Measurements from ENCODE around the gene EFCAB10. TPM values are rescaled to one million over a fixed set of nuclear protein-coding genes. Genes with fewer than 3 reads are reported as not detected.
A peak's percentile ranks its signal among the peaks of the same experiment; 100 is the strongest.

Gene EFCAB10
- total RNA-seq, 1 experiment from 2014 or later: 3.0 TPM

DNA sequence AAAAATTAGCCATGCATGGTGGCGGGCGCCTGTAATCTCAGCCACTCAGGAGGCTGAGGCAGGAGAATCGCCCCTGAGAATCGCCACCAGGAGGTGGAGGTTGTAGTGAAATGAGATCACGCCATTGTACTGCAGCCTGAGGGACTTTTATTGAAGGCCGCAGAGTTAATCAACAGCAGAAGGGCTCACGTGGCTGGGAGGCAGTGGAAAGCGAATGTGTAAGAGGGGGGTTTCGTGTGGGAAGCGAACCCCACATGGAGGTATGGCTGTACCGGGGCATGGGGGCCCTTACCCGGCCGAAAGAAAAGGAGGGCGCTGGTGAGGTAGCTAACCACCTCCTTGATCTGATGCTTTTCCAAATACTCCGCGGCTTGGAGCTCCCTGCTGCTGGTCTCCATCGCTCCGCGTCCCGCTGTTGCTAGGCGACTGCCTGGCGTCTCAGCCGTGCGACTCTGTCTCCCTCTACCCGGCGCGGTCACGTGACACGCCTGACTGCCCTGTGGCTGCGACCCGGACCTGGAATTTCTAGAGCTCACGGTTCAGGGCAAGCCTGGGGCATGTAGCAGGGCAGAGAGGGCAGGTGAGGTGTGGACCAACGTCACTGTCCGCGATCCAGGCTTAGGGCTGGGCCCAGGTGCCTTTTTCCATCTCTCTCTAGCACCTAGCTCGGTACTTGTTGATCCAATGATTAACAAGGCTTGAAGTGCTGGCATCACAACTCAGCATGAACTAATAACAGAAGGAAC, at the start of gene EFCAB10 (continued):
- TF ChIP-seq FOXK1 (CRISPR knock-in tag; IDR thresholded peaks at IDR 0.05) (peak; percentile 81), GABPB1 (CRISPR knock-in tag; IDR thresholded peaks at IDR 0.05) (no peak), NR1H2 (CRISPR knock-in tag; IDR thresholded peaks at IDR 0.05) (no peak), NR3C1 (CRISPR knock-in tag; conservative IDR thresholded peaks at IDR 0.05; ENCODE audit: low read depth) (no peak), MXD4 (CRISPR knock-in tag; IDR thresholded peaks at IDR 0.05; ENCODE audit: borderline replicate concordance) (no peak), FOXJ3 (CRISPR knock-in tag; IDR thresholded peaks at IDR 0.05; ENCODE audit: borderline replicate concordance) (no peak), ZNF416 (CRISPR knock-in tag; IDR thresholded peaks at IDR 0.05) (no peak), TP53 (CRISPR knock-in tag; IDR thresholded peaks at IDR 0.05) (no peak), ZNF232 (CRISPR knock-in tag; IDR thresholded peaks at IDR 0.05) (no peak), TEAD4 (CRISPR knock-in tag; IDR thresholded peaks at IDR 0.05) (peak; percentile 54; the same call in 1 of the 2 replicates)
- TF ChIP-seq, protein P1, sequence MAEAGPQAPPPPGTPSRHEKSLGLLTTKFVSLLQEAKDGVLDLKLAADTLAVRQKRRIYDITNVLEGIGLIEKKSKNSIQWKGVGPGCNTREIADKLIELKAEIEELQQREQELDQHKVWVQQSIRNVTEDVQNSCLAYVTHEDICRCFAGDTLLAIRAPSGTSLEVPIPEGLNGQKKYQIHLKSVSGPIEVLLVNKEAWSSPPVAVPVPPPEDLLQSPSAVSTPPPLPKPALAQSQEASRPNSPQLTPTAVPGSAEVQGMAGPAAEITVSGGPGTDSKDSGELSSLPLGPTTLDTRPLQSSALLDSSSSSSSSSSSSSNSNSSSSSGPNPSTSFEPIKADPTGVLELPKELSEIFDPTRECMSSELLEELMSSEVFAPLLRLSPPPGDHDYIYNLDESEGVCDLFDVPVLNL (CRISPR knock-in tag; IDR thresholded peaks at IDR 0.05; ENCODE audit: borderline replicate concordance, low read depth): no peak
- TF ChIP-seq, protein P2, sequence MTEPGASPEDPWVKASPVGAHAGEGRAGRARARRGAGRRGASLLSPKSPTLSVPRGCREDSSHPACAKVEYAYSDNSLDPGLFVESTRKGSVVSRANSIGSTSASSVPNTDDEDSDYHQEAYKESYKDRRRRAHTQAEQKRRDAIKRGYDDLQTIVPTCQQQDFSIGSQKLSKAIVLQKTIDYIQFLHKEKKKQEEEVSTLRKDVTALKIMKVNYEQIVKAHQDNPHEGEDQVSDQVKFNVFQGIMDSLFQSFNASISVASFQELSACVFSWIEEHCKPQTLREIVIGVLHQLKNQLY (CRISPR knock-in tag; IDR thresholded peaks at IDR 0.05): no peak
- TF ChIP-seq, protein P3, sequence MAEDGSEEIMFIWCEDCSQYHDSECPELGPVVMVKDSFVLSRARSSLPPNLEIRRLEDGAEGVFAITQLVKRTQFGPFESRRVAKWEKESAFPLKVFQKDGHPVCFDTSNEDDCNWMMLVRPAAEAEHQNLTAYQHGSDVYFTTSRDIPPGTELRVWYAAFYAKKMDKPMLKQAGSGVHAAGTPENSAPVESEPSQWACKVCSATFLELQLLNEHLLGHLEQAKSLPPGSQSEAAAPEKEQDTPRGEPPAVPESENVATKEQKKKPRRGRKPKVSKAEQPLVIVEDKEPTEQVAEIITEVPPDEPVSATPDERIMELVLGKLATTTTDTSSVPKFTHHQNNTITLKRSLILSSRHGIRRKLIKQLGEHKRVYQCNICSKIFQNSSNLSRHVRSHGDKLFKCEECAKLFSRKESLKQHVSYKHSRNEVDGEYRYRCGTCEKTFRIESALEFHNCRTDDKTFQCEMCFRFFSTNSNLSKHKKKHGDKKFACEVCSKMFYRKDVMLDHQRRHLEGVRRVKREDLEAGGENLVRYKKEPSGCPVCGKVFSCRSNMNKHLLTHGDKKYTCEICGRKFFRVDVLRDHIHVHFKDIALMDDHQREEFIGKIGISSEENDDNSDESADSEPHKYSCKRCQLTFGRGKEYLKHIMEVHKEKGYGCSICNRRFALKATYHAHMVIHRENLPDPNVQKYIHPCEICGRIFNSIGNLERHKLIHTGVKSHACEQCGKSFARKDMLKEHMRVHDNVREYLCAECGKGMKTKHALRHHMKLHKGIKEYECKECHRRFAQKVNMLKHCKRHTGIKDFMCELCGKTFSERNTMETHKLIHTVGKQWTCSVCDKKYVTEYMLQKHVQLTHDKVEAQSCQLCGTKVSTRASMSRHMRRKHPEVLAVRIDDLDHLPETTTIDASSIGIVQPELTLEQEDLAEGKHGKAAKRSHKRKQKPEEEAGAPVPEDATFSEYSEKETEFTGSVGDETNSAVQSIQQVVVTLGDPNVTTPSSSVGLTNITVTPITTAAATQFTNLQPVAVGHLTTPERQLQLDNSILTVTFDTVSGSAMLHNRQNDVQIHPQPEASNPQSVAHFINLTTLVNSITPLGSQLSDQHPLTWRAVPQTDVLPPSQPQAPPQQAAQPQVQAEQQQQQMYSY (CRISPR knock-in tag; IDR thresholded peaks at IDR 0.05): no peak
- TF ChIP-seq, protein P4, sequence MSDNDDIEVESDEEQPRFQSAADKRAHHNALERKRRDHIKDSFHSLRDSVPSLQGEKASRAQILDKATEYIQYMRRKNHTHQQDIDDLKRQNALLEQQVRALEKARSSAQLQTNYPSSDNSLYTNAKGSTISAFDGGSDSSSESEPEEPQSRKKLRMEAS (CRISPR knock-in tag; IDR thresholded peaks at IDR 0.05): peak; percentile 82
- TF ChIP-seq, protein P5, sequence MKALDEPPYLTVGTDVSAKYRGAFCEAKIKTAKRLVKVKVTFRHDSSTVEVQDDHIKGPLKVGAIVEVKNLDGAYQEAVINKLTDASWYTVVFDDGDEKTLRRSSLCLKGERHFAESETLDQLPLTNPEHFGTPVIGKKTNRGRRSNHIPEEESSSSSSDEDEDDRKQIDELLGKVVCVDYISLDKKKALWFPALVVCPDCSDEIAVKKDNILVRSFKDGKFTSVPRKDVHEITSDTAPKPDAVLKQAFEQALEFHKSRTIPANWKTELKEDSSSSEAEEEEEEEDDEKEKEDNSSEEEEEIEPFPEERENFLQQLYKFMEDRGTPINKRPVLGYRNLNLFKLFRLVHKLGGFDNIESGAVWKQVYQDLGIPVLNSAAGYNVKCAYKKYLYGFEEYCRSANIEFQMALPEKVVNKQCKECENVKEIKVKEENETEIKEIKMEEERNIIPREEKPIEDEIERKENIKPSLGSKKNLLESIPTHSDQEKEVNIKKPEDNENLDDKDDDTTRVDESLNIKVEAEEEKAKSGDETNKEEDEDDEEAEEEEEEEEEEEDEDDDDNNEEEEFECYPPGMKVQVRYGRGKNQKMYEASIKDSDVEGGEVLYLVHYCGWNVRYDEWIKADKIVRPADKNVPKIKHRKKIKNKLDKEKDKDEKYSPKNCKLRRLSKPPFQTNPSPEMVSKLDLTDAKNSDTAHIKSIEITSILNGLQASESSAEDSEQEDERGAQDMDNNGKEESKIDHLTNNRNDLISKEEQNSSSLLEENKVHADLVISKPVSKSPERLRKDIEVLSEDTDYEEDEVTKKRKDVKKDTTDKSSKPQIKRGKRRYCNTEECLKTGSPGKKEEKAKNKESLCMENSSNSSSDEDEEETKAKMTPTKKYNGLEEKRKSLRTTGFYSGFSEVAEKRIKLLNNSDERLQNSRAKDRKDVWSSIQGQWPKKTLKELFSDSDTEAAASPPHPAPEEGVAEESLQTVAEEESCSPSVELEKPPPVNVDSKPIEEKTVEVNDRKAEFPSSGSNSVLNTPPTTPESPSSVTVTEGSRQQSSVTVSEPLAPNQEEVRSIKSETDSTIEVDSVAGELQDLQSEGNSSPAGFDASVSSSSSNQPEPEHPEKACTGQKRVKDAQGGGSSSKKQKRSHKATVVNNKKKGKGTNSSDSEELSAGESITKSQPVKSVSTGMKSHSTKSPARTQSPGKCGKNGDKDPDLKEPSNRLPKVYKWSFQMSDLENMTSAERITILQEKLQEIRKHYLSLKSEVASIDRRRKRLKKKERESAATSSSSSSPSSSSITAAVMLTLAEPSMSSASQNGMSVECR (CRISPR knock-in tag; IDR thresholded peaks at IDR 0.05; ENCODE audit: borderline replicate concordance): peak; percentile 69
- TF ChIP-seq, protein P6, sequence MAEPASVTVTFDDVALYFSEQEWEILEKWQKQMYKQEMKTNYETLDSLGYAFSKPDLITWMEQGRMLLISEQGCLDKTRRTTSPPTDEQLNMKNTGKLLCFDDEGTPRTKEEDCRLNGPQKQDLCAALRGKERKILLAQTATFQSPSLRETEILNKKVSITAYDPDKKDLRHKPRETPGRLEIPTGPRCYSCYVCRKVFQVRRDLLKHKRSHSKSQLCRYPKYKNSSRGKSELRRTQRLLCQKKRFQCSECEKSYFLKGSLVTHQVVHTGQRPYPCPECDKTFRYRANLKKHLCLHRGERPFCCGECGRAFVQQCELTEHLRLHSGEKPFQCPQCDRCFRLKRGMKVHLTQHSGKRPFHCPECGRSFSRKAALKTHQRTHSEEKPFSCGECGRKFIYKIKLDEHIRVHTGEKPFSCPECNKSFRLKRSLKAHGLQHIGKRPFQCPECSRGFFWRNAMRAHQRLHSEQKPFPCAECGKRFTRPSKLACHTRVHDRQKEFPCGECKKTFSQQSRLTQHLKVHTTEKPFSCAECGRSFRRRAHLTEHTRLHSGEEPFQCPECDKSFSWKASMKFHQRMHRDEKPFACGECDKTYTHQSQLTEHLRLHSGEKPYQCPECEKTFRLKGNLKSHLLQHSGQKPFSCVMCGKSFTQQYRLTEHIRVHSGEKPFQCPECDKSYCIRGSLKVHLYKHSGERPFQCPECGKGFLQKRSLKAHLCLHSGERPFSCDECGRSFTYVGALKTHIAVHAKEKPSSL (CRISPR knock-in tag; conservative IDR thresholded peaks at IDR 0.05): no peak
- TF ChIP-seq, protein P7, sequence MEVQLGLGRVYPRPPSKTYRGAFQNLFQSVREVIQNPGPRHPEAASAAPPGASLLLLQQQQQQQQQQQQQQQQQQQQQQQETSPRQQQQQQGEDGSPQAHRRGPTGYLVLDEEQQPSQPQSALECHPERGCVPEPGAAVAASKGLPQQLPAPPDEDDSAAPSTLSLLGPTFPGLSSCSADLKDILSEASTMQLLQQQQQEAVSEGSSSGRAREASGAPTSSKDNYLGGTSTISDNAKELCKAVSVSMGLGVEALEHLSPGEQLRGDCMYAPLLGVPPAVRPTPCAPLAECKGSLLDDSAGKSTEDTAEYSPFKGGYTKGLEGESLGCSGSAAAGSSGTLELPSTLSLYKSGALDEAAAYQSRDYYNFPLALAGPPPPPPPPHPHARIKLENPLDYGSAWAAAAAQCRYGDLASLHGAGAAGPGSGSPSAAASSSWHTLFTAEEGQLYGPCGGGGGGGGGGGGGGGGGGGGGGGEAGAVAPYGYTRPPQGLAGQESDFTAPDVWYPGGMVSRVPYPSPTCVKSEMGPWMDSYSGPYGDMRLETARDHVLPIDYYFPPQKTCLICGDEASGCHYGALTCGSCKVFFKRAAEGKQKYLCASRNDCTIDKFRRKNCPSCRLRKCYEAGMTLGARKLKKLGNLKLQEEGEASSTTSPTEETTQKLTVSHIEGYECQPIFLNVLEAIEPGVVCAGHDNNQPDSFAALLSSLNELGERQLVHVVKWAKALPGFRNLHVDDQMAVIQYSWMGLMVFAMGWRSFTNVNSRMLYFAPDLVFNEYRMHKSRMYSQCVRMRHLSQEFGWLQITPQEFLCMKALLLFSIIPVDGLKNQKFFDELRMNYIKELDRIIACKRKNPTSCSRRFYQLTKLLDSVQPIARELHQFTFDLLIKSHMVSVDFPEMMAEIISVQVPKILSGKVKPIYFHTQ (CRISPR knock-in tag; IDR thresholded peaks at IDR 0.05): no peak
- TF ChIP-seq, protein P8, sequence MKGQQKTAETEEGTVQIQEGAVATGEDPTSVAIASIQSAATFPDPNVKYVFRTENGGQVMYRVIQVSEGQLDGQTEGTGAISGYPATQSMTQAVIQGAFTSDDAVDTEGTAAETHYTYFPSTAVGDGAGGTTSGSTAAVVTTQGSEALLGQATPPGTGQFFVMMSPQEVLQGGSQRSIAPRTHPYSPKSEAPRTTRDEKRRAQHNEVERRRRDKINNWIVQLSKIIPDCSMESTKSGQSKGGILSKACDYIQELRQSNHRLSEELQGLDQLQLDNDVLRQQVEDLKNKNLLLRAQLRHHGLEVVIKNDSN (CRISPR knock-in tag; IDR thresholded peaks at IDR 0.05): peak; percentile 99

Measured in WTC11 (cell line).